GM18858 (cell line): ENCODE data around the gene UBL4A.

Experiments used
- ATAC-seq: cut with Tn5 transposase; IDR thresholded peaks from one replicate; pipeline ENCODE4 v1.9.1; 2021; ENCODE audit not compliant: unreplicated experiment

UBL4A gene

GRCh38 chrX:154466036-154466435, 20.4 kb downstream of the UBL4A start:
- no peak for ATAC-seq

DNA sequence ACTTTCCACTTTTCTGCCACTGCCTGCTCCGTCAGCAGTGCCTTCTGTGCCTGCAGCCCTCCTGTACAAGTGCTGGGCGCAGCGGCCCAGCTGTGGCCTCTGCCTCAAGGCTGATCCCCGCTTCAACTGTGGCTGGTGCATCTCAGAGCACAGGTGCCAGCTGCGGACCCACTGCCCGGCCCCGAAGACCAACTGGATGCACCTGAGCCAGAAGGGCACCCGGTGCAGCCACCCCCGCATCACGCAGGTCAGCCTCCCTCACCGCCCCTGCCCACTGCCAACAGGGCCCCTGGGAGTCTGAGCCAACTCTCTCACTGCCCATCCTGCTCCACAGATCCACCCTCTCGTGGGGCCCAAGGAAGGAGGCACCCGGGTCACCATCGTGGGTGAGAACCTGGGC, 20.8 kb downstream of the UBL4A start:
- no peak for ATAC-seq

DNA sequence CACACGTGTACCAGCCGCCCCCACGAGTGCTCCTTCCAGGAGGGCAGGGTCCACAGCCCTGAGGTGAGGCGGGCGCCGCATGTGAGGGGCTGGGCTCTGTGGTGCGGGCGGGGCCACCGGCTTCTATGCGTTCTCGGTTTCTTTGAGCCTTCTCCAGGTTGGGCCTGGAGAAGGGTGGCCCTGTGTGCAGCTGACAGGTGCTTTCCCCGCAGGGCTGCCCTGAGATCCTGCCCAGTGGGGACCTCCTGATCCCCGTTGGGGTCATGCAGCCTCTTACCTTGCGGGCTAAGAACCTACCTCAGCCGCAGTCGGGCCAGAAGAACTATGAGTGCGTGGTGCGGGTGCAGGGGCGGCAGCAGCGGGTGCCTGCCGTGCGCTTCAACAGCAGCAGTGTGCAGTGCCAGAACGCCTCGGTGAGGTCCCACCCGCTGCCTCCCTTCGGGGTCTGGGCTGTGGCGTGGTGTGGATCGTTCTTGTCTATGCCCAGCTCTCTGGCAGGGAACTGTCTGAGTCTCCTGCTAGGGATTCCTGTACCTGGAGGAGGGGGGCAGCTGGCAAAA, 21.5 kb downstream of the UBL4A start:
- no peak for ATAC-seq

DNA sequence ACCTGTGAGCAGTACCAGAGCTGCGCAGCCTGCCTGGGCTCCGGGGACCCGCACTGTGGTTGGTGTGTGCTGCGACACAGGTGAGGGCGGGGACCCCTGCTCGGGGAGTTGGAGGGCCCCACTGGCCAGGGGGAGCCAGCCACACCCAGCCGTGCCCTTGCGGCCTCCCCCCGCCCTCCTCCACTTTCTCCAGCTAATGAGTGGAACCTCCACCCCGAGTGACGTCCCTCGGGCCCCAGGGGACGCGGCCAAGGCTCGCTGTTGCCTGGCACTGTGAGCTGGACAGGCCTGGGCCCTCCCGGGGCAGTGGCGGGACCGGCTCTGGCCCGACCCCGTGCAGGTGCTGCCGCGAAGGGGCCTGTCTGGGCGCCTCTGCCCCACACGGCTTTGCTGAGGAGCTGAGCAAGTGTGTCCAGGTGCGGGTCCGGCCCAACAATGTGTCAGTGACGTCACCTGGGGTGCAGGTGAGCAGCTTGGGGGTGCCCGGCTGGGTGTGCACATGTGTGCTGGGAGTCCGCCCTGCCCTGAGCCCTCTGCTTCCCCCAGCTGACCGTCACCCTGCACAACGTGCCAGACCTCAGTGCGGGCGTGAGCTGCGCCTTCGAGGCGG, 22.7 kb downstream of the UBL4A start:
- ATAC-seq, result no peak

- ATAC-seq, result no peak
Observed at GRCh38 chrX:154462396-154462795, 24.0 kb downstream of the UBL4A start.

DNA sequence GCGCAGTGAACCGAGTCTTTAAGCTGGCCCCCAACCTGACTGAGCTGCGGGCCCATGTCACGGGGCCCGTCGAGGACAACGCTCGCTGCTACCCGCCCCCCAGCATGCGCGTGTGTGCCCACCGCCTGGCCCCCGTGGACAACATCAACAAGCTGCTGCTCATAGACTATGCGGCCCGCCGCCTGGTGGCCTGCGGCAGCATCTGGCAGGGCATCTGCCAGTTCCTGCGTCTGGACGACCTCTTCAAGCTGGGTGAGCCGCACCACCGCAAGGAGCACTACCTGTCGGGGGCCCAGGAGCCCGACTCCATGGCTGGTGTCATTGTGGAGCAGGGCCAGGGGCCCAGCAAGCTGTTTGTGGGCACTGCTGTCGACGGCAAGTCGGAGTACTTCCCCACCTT, 26.1 kb downstream of the UBL4A start:
- no peak for ATAC-seq

GRCh38 chrX:154459832-154460231, 26.6 kb downstream of the UBL4A start:
- no peak for ATAC-seq

DNA sequence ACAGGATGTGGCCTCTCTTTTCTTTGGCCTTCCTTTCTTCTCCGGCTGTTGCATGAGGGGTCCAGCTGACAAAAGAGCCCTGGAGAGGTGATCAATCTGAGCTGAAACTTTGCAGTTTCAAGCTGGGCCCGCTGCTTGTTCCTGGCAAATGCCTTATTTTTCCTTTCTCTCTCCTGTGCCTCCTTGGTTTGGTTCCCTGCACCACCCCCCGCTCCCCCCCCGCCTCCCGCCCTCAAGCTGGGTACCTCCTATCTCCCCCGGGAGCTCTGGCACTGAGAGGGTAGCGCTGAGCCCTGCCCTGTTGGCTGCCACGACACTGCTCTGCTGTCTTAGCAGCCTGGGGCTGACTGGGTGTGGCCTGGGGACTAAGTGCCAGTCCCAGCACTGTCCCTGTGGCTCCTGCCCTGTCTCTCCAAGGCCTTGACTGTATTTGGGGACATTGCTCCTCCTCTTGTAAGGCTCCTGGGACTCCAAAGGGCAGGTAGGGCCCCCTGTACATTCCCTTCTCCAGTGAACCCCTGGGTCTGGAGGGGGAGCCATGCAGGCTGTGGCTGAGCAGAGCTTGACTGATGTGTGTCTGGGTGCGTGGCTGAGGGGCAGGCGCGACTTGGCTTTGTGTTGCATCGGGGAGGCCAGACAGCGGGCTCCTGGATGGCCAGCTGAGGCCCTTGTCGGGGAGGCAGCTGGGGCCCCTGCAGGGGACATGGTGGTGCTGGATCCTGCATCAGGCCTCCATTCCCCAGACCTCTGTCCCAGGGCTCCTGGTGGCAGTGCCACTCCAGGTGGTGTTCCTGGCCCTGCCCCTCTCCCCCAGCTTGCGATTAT, 27.2 kb downstream of the UBL4A start:
- no peak for ATAC-seq

- ATAC-seq, result no peak
Observed at GRCh38 chrX:154458116-154458953, 28.1 kb downstream of the UBL4A start, which contains the start of gene PLXNA3. Gene PLXNA3, plus strand, starts transcription at chrX:154458281. Its CDS starts 1,903 bp downstream, at chrX:154460184.

DNA sequence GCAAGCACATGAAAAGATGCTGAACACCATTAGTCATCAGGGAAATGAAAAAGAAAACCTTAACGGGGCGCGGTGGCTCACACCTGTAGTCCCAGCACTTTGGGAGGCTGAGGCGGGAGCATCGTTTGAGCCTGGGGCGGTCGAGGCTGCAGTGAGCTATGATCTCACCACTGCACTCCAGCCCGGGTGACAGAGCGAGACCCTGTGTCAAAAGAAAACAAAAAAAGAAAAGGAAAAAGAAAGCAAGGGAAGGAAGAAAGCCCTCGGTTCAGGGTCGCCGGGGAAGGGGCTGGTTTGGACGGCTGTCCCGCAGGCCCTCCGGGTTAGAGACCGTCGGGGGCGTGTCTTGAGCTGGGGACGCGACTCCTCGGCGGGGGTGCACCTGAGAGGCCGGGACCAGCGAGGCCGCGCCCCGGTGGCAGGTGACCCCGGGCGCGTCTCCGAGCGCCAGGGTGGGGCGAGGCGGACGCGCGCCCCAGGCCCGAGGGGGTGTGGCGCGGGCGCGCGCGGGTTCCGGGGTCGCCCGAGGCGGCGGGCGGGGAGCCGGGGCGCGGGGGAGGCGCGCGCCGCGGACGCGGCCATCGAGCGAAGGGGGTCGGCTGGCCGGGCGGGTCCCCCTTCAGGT, 28.8 kb downstream of the UBL4A start:
- no peak for ATAC-seq

GRCh38 chrX:154452823-154453222, 33.6 kb downstream of the UBL4A start:
- ATAC-seq, result no peak

DNA sequence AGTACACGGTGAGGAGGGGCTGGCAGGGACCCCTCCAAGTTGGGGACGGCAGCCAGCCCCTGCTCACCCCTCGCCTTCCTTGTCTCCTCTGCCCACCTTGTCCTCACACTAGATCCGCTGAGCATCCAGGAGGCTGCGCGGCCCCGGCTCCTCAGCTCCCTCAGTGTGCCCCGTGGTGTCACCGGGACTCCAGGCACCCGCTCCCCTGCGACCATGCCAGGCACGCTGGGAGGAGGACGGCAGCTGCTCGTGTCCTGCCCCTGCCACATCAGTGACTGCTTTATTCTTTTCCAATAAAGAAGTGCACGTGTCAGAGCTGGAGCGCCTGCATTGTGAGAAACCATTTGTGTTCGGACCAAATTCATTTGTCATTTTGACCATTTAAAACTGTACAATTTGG, 36.1 kb downstream of the UBL4A start:
- no peak for ATAC-seq

DNA sequence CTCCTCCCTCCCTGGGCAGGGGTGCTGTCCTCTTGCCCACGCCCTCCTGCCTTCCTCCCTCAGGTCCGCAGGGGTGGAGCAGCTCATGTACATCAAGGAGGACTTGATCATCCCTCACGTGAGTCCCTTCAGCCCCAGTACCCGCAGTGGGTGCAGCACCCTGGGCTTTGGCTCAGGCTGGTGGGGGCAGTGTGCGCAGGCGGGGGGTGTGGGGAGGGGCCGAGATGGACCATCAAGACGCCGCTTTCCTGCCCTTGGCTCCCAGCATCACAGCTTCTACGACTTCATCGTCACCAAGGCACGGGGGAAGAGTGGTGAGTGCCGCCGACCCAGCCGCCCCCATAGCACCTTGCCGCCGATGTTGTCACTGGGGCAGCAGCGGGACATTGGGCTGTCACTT, 36.8 kb downstream of the UBL4A start:
- no peak for ATAC-seq

- no peak for ATAC-seq
Observed at GRCh38 chrX:154448484-154448883, 37.9 kb downstream of the UBL4A start.

- no peak for ATAC-seq
Observed at GRCh38 chrX:154446430-154446829, 40.0 kb downstream of the UBL4A start.

DNA sequence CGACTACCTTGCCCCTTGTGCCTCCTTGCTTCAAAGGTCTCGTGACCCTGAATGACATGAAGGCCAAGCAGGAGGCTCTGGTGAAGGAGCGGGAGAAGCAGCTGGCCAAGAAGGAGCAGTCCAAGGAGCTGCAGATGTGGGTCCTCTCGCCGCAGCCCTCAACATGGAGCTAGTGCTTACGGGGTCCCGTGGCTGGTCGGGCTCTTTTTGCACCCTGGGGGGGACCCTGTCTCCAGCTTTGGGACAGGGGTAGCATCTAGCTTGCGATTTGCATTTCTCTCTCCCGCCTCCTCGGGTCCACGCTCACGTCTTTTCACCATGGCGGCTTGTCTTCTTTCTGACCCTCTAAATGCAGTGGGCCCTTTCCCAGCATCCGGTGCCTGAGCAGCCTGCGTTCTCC, 40.6 kb downstream of the UBL4A start:
- no peak for ATAC-seq

DNA sequence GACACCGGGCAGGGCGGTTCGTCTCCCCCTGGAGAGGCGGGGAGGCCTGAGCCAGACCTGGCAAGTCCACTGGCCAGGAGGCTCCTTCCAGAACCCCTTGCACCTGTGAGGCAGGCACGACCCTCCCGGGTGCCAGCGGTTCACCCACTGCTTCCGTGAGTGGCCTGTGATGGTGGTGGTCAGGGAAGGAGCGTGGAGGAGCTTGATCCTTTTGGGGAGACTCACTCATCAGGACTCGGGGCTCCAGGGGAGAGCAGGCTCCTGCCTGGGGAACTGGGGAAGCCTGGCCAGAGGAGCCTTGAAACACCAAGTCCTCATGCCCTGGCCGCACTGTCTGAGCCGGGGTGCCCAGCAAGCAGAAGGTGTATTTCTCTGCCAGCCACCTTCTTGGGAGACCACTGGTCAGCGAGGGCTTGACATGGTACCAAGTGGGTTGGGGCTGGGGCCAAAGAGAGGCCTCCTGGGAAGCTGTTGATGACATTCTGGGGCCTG, 41.6 kb downstream of the UBL4A start:
- no peak for ATAC-seq

DNA sequence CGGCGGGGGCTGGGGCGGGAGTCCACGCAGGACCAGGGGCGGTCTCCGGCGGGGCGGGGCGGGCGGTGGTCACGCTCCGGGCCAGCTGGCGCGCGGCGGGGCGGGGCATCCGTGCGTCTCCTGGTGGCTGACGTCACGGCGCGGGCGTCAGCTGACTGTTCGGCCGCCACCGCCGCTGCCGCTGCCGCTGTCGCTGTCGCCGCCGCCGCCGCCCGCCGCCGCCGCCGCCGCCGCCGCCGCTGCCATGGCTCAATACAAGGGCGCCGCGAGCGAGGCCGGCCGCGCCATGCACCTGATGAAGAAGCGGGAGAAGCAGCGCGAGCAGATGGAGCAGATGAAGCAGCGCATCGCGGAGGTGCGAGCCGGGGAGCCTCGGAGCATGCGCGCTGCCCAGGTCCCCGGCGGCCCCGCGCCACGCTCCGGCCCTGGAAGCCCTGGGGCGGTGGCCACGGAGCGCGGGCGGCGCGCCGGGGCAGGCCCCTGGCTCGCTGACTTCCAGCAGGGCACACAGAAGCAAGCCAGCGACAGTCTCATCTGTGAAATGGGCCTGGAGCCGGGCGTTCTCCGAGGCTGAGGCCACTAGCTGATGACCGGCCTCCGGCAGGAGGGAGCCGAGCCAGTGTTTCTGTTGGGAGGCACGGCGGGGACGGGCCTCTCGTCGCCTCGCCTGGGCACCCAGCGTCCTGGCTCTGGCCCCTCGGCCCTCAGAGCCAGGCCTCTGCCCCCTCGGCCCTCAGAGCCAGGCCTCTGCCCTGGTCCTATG, 42.2 kb downstream of the UBL4A start, which contains the start of gene FAM50A:
TSS of gene FAM50A (plus strand) at position 150 of the 763 bp plus-strand sequence. CDS start at position 245, 95 bp downstream.
- ATAC-seq, result no peak

DNA sequence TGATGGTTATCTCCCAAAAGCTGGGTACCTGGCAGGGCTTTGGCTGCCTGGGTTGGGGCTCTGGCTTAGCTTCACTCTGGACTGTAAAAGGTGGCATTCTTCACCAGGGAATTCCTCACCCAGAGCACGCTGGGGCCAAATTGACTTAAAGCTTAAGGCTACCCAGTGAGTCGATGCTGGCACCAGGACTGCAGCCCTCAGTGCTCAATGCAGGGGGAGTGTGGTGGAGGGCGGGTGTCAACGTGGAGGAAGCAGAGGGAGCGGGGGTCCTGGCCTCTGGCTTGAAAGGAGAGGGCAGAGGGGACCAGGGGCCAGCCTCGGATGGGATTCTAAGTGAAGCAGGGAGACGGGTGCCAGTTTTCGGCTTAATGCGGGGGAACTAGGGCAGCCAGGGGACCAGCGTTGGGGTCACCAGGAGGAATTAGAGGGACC, 42.9 kb downstream of the UBL4A start:
- ATAC-seq, result no peak
